NCI-H510A (cell line): ENCODE data around the gene C10orf90.
A peak's percentile ranks its signal among the peaks of the same experiment; 100 is the strongest.

Experiments
- DNase-seq: peaks from one replicate; lab custom pipeline; 2025; lab: John Stamatoyannopoulos, UW

Gene C10orf90

GRCh38 chr10:126538439-126539135 lies 131.9 kb downstream of the C10orf90 start:
- no peak for DNase-seq

- DNase-seq: no peak
Observed at GRCh38 chr10:126536656-126537055, 133.8 kb downstream of the C10orf90 start.

- DNase-seq: no peak
Observed at GRCh38 chr10:126536148-126536547, 134.3 kb downstream of the C10orf90 start.

GRCh38 chr10:126533644-126534043 lies 136.8 kb downstream of the C10orf90 start:
- DNase-seq: peak; percentile 15

- DNase-seq: no peak
Observed at GRCh38 chr10:126528315-126528835, 142.1 kb downstream of the C10orf90 start.

GRCh38 chr10:126527645-126528314 lies 142.7 kb downstream of the C10orf90 start:
- no peak for DNase-seq

- DNase-seq: no peak
Observed at GRCh38 chr10:126525326-126525725, 145.2 kb downstream of the C10orf90 start.

- DNase-seq: no peak
Observed at GRCh38 chr10:126524526-126524925, 146.0 kb downstream of the C10orf90 start.

- no peak for DNase-seq
Observed at GRCh38 chr10:126523071-126523470, 147.4 kb downstream of the C10orf90 start.

GRCh38 chr10:126521399-126521798 lies 149.1 kb downstream of the C10orf90 start:
- no peak for DNase-seq

- DNase-seq: no peak
Observed at GRCh38 chr10:126520751-126521317, 149.7 kb downstream of the C10orf90 start.

- DNase-seq: no peak
Observed at GRCh38 chr10:126519992-126520391, 150.5 kb downstream of the C10orf90 start.

- no peak for DNase-seq
Observed at GRCh38 chr10:126519185-126519584, 151.3 kb downstream of the C10orf90 start.

- no peak for DNase-seq
Observed at GRCh38 chr10:126518218-126519080, 152.0 kb downstream of the C10orf90 start.

- DNase-seq: no peak
Observed at GRCh38 chr10:126516515-126516914, 154.0 kb downstream of the C10orf90 start.

- DNase-seq: no peak
Observed at GRCh38 chr10:126511917-126512479, 158.5 kb downstream of the C10orf90 start.

GRCh38 chr10:126509182-126509581 lies 161.3 kb downstream of the C10orf90 start:
- no peak for DNase-seq

- no peak for DNase-seq
Observed at GRCh38 chr10:126508535-126509040, 161.9 kb downstream of the C10orf90 start.

GRCh38 chr10:126504761-126505112 lies 165.8 kb downstream of the C10orf90 start:
- DNase-seq: no peak

- DNase-seq: no peak
Observed at GRCh38 chr10:126504063-126504760, 166.3 kb downstream of the C10orf90 start.
